ENCODE measurements around the gene TFDP2.

GRCh38 chr3:142026333-142026732, 123.0 kb downstream of the TFDP2 start:
- no peak for TF ChIP-seq NBN (IDR thresholded peaks at IDR 0.05; ENCODE audit: low read depth)
- no peak for TF ChIP-seq CTCF (IDR thresholded peaks at IDR 0.05 in 2 of 3, conservative IDR thresholded peaks at IDR 0.05 in 1 of 3; ENCODE audit: insufficient read depth in 2 of 3, low read depth in 1 of 3, low read length in 3 of 3)
- TF ChIP-seq SMAD4 (CRISPR knock-in tag; conservative IDR thresholded peaks at IDR 0.05): no peak

Measured in K562 (cell line).